HCT116 (cell line): ENCODE data around the gene RAD18. TPM values are rescaled to one million over a fixed set of nuclear protein-coding genes. Genes with fewer than 3 reads are reported as not detected.

ENCODE experiments used
- ATAC-seq: fragments of 200-7000 bp; cut with Tn5 transposase; 2 replicates; pipeline ENCODE4 v1.9.1; 2020; ENCODE audit warnings: mild to moderate bottlenecking, moderate library complexity
- BruUV-seq: library from RNA; stranded (reverse); fragments of 400-500 nt; replicated peaks from 2 replicates; lab custom pipeline; 2021; lab: Mats Ljungman, UMichigan
- CTCF ChIA-PET: fragments of 300-600 bp; sonication (Branson Sonifier 250); formaldehyde crosslinking; loops from one replicate; lab custom pipeline; 2021; ENCODE audit warnings: antibody characterized with exemption; lab: Charles Lee
- POLR2A ChIA-PET: fragments of 300-600, 350-600 bp; sonication (Branson Sonifier 250); formaldehyde crosslinking; loops from one replicate; lab custom pipeline; 2021; ENCODE audit warnings: antibody characterized with exemption; lab: Charles Lee
- RAD21 ChIA-PET, 2 experiments: fragments of 300-600 bp; sonication (Branson Sonifier 250); formaldehyde crosslinking; loops; one replicate each; lab custom pipeline; 2023; ENCODE audit warnings: low total read pairs in 2 of 2; ENCODE audit not compliant: uncharacterized antibody in 2 of 2, unreplicated experiment in 2 of 2, low non-redundant PET in 1 of 2; lab: Charles Lee
- DNase-seq: peaks from one replicate; pipeline ENCODE4 v3.0.0-alpha.2; 2010; ENCODE audit warnings: low read depth, low spot score
- H2AFZ ChIP-seq: fragments of 200-600 bp; shearing (Covaris generic), sonication (generic); 2 replicates; pipeline ENCODE4 v1.6.1; 2017; ENCODE audit warnings: low read depth, mixed run types, mixed read lengths, antibody characterized with exemption, low read length; ENCODE audit not compliant: poor library complexity, severe bottlenecking
- H3K27ac ChIP-seq: 2 replicates; pipeline ENCODE4 v1.5.1; 2012; ENCODE audit warnings: low read depth, low read length
- H3K27me3 ChIP-seq: fragments of 200-600 bp; sonication (generic); 2 replicates; pipeline ENCODE4 v1.6.1; 2016; ENCODE audit warnings: mixed run types, low read length, mixed read lengths; ENCODE audit not compliant: insufficient read depth
- H3K36me3 ChIP-seq, 2 experiments: fragments of 200-500 bp in 1 of 2; fragments of 200-600 bp in 1 of 2; sonication (Bioruptor generic) in 1 of 2; sonication (generic) in 1 of 2; 2 replicates each; pipeline versions ENCODE4 v1.5.1 to v1.6.1; 2014 to 2016; ENCODE audit warnings: low read length in 2 of 2, inconsistent platforms in 1 of 2, mixed read lengths in 1 of 2, mixed run types in 1 of 2; ENCODE audit not compliant: insufficient read depth in 2 of 2, control insufficient read depth in 1 of 2
- H3K4me1 ChIP-seq, 2 experiments: fragments of 200-600 bp in 1 of 2; sonication (generic) in 1 of 2; 2 replicates each; pipeline versions ENCODE4 v1.5.1 to v1.6.1; 2012 to 2017; ENCODE audit warnings: low read length in 2 of 2, inconsistent platforms in 1 of 2, mild to moderate bottlenecking in 1 of 2, mixed read lengths in 1 of 2, mixed run types in 1 of 2, moderate library complexity in 1 of 2; ENCODE audit not compliant: insufficient read depth in 2 of 2, control insufficient read depth in 1 of 2
- H3K4me2 ChIP-seq: fragments of 200-600 bp; sonication (generic); 2 replicates; pipeline ENCODE4 v1.6.1; 2017; ENCODE audit warnings: mixed run types, low read length, mixed read lengths
- H3K4me3 ChIP-seq, 2 experiments: fragments of 200-600 bp in 1 of 2; sonication (generic) in 1 of 2; replicated peaks in 1 of 2; 2 replicates each; pipeline ENCODE4 v1.5.1; 2011 to 2016; ENCODE audit warnings: low read length in 2 of 2, control low read depth in 1 of 2, low read depth in 1 of 2, mild to moderate bottlenecking in 1 of 2, mixed read lengths in 1 of 2, mixed run types in 1 of 2
- H3K79me2 ChIP-seq: fragments of 200-600 bp; sonication (generic); 2 replicates; pipeline ENCODE4 v1.6.1; 2017; ENCODE audit warnings: mild to moderate bottlenecking, mixed run types, low read length, moderate library complexity, mixed read lengths; ENCODE audit not compliant: insufficient read depth
- H3K9ac ChIP-seq: fragments of 200-600 bp; sonication (generic); 2 replicates; pipeline ENCODE4 v1.6.1; 2016; ENCODE audit warnings: low read length, mixed read lengths
- H3K9me2 ChIP-seq: fragments of 200-600 bp; sonication (generic), shearing (Covaris generic); 2 replicates; pipeline ENCODE4 v1.6.1; 2017; ENCODE audit warnings: mixed run types, mild to moderate bottlenecking, moderate library complexity; ENCODE audit not compliant: insufficient read depth
- H3K9me3 ChIP-seq, 2 experiments: fragments of 200-500 bp in 1 of 2; fragments of 200-600 bp in 1 of 2; sonication (Bioruptor generic) in 1 of 2; sonication (generic) in 1 of 2; 2 replicates each; pipeline ENCODE4 v1.6.1; 2014 to 2017; ENCODE audit warnings: low read length in 2 of 2, mixed read lengths in 2 of 2, inconsistent platforms in 1 of 2, low read depth in 1 of 2, mild to moderate bottlenecking in 1 of 2, mixed run types in 1 of 2, moderate library complexity in 1 of 2; ENCODE audit not compliant: control insufficient read depth in 1 of 2, insufficient read depth in 1 of 2
- H4K20me1 ChIP-seq: fragments of 200-600 bp; sonication (generic), shearing (Covaris generic); 2 replicates; pipeline ENCODE4 v1.6.1; 2017; ENCODE audit warnings: mixed run types, mild to moderate bottlenecking, moderate library complexity; ENCODE audit not compliant: insufficient read depth
- CEBPB ChIP-seq: IDR thresholded peaks from 2 replicates; pipeline ENCODE4 v1.6.1; 2012; ENCODE audit warnings: low read depth
- RAD21 ChIP-seq: IDR thresholded peaks from 2 replicates; pipeline ENCODE4 v1.6.1; 2012; ENCODE audit warnings: low read depth, mild to moderate bottlenecking
- intact Hi-C: fragments of 100-400 bp; cut with micrococcal nuclease; formaldehyde crosslinking; loops from 2 replicates; pipeline ENCODE4 v1.10.0; 2022
- total RNA-seq: library from RNA; stranded (reverse); gene quantifications from one replicate; pipeline ENCODE4 v1.2.1, GENCODE V29; 2021; ENCODE audit not compliant: unreplicated experiment
- TF ChIP-seq, protein P1 (sequence below), 3 experiments: fragments of 200-600 bp in 1 of 3; sonication (generic) in 1 of 3; IDR thresholded peaks in 2 of 3; conservative IDR thresholded peaks in 1 of 3; 2 replicates each; pipeline ENCODE4 v1.5.1; 2012 to 2017; ENCODE audit warnings: low read depth in 2 of 3, low read length in 2 of 3, antibody characterized with exemption in 1 of 3, borderline replicate concordance in 1 of 3, control low read depth in 1 of 3, mild to moderate bottlenecking in 1 of 3, mixed read lengths in 1 of 3, mixed run types in 1 of 3, moderate library complexity in 1 of 3; ENCODE audit not compliant: insufficient read depth in 1 of 3
- TF ChIP-seq, protein P2 (sequence below): IDR thresholded peaks from 2 replicates; pipeline ENCODE4 v1.6.1; 2012; ENCODE audit warnings: low read depth

Gene RAD18
- total RNA-seq, 1 experiment from 2014 or later: 28.7 TPM

DNA sequence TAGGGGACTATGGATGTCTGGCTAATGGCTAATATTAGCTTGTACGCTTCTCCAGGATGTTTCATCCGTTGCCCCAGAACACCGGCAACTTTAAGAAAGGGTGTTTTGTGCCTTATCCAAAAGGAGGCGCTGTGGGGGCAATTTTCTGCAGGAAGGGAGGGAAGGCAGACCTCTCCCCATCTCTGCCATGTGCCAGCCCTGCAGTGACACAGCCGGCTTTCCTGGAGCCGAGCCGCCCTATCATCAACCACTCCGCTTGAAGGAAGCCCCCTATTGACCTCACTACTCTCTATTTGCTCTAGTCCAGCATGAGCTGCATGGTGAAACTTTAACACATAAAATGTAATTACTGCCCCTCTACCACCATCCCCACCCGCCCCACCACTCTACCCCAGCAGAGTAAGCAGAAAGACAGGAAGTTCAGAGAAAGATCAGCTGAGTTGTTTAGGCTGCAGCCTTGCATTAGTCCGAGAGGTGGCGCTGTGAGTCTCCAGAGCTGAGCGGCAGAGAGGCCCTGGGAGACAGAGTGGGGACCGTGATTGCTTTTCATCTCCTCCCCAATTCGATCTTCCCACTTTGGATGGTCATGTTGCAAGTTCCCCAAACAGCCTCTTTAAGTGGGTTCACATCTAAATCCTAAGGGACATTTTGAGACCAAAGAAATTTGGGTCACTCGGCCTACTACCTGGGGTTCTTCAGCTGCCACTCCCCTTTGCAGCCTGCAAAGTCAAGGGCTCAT lies 24.5 kb upstream of the RAD18 start:
- Histone ChIP-seq H3K9me2 (no peaks in the 10 kb centered on the region), H3K4me2 (no peak overlapping the region), H3K79me2 (no peaks in the 10 kb centered on the region), H3K36me3 (no peaks in the 10 kb centered on the region), H2AFZ (no peak overlapping the region), H4K20me1 (no peaks in the 10 kb centered on the region), H3K9me3 (0 out of 4 replicates have a peak, but pooled peaks cover 0 to 3% of the 10 kb centered on the region in 2 experiments), H3K27me3 (no peaks in the 10 kb centered on the region), H3K4me3 (no peak overlapping the region), H3K9ac (no peak overlapping the region), H3K27ac (no peak overlapping the region), H3K4me1 (no peaks in the 10 kb centered on the region)
- POLR2A ChIA-PET: interaction anchor here (1.2 to 1.6 kb wide), 2 partner anchors 314 to 409 kb away, joined by 3 to 6 read pairs; no protein-coding TSS in a partner anchor
- intact Hi-C loops: loop anchor here (1.0 kb wide), 2 partner anchors 79 to 314 kb away; no protein-coding TSS in a partner anchor
- ATAC-seq: peak; percentile 95
- CTCF ChIA-PET: interaction anchor here (0.6 to 3.6 kb wide), 13 partner anchors 8 to 325 kb away, joined by 3 to 26 read pairs (median 4); partner anchors contain the start of gene OXTR
- TF ChIP-seq, protein P1, sequence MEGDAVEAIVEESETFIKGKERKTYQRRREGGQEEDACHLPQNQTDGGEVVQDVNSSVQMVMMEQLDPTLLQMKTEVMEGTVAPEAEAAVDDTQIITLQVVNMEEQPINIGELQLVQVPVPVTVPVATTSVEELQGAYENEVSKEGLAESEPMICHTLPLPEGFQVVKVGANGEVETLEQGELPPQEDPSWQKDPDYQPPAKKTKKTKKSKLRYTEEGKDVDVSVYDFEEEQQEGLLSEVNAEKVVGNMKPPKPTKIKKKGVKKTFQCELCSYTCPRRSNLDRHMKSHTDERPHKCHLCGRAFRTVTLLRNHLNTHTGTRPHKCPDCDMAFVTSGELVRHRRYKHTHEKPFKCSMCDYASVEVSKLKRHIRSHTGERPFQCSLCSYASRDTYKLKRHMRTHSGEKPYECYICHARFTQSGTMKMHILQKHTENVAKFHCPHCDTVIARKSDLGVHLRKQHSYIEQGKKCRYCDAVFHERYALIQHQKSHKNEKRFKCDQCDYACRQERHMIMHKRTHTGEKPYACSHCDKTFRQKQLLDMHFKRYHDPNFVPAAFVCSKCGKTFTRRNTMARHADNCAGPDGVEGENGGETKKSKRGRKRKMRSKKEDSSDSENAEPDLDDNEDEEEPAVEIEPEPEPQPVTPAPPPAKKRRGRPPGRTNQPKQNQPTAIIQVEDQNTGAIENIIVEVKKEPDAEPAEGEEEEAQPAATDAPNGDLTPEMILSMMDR (IDR thresholded peaks at IDR 0.05 in 2 of 3, conservative IDR thresholded peaks at IDR 0.05 in 1 of 3; ENCODE audit: borderline replicate concordance in 1 of 3, insufficient read depth in 1 of 3, low read depth in 2 of 3, low read length in 2 of 3): peak; percentile 74 to 87 (median 84); a peak in 5 of 6 replicates
- TF ChIP-seq RAD21 (peak; percentile 78), CEBPB (no peak)
- TF ChIP-seq, protein P2, sequence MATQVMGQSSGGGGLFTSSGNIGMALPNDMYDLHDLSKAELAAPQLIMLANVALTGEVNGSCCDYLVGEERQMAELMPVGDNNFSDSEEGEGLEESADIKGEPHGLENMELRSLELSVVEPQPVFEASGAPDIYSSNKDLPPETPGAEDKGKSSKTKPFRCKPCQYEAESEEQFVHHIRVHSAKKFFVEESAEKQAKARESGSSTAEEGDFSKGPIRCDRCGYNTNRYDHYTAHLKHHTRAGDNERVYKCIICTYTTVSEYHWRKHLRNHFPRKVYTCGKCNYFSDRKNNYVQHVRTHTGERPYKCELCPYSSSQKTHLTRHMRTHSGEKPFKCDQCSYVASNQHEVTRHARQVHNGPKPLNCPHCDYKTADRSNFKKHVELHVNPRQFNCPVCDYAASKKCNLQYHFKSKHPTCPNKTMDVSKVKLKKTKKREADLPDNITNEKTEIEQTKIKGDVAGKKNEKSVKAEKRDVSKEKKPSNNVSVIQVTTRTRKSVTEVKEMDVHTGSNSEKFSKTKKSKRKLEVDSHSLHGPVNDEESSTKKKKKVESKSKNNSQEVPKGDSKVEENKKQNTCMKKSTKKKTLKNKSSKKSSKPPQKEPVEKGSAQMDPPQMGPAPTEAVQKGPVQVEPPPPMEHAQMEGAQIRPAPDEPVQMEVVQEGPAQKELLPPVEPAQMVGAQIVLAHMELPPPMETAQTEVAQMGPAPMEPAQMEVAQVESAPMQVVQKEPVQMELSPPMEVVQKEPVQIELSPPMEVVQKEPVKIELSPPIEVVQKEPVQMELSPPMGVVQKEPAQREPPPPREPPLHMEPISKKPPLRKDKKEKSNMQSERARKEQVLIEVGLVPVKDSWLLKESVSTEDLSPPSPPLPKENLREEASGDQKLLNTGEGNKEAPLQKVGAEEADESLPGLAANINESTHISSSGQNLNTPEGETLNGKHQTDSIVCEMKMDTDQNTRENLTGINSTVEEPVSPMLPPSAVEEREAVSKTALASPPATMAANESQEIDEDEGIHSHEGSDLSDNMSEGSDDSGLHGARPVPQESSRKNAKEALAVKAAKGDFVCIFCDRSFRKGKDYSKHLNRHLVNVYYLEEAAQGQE: no peak
- RAD21 ChIA-PET: interaction anchor here (0.6 to 1.2 kb wide), 5 partner anchors 15 to 315 kb away, joined by 3 to 10 read pairs (median 4); partner anchors contain the start of gene OXTR (in 1 of the 2)
- no TSS peak for BruUV-seq
- peak; percentile 32 for DNase-seq
